Type B pancreatic cell (in vitro differentiated cells): ENCODE measurements around the gene LAMB4. TPM values are rescaled to one million over a fixed set of nuclear protein-coding genes. Genes with fewer than 3 reads are reported as not detected.

ENCODE experiments used
- DNase-seq: peaks from one replicate; pipeline ENCODE4 v3.0.0; 2021; ENCODE audit warnings: mixed read lengths; ENCODE audit not compliant: unreplicated experiment; ENCODE audit errors: extremely low spot score
- H3K27ac Mint-ChIP-seq: 2 replicates; pipeline ENCODE4 v1.8.0; 2021; ENCODE audit warnings: mild to moderate bottlenecking, mixed read lengths
- H3K27me3 Mint-ChIP-seq: 2 replicates; pipeline ENCODE4 v1.8.0; 2021; ENCODE audit warnings: mixed read lengths
- H3K36me3 Mint-ChIP-seq: 2 replicates; pipeline ENCODE4 v1.8.0; 2021; ENCODE audit warnings: mixed read lengths
- H3K4me1 Mint-ChIP-seq: one replicate; pipeline ENCODE4 v1.8.0; 2021; ENCODE audit warnings: mixed read lengths; ENCODE audit not compliant: unreplicated experiment
- H3K4me3 Mint-ChIP-seq: 2 replicates; pipeline ENCODE4 v1.8.0; 2021; ENCODE audit warnings: mild to moderate bottlenecking, mixed read lengths
- H3K9me3 Mint-ChIP-seq: 2 replicates; pipeline ENCODE4 v1.8.0; 2021; ENCODE audit warnings: mixed read lengths
- long read RNA-seq: library from polyadenylated mRNA; unstranded; transcript quantifications from one replicate; pipeline ENCODE4 v2.0.0, GENCODE V29; 2020
- total RNA-seq: library from RNA; stranded (reverse); gene quantifications from 2 replicates; pipeline ENCODE4 v1.2.1, GENCODE V29; 2021; ENCODE audit warnings: low replicate concordance
- TF ChIP-seq, protein P1 (sequence below): fragments of 200-600 bp; sonication (generic); conservative IDR thresholded peaks from 2 replicates; pipeline ENCODE4 v1.5.0; 2021; ENCODE audit warnings: antibody characterized with exemption, mild to moderate bottlenecking

The LAMB4 gene, protein sequence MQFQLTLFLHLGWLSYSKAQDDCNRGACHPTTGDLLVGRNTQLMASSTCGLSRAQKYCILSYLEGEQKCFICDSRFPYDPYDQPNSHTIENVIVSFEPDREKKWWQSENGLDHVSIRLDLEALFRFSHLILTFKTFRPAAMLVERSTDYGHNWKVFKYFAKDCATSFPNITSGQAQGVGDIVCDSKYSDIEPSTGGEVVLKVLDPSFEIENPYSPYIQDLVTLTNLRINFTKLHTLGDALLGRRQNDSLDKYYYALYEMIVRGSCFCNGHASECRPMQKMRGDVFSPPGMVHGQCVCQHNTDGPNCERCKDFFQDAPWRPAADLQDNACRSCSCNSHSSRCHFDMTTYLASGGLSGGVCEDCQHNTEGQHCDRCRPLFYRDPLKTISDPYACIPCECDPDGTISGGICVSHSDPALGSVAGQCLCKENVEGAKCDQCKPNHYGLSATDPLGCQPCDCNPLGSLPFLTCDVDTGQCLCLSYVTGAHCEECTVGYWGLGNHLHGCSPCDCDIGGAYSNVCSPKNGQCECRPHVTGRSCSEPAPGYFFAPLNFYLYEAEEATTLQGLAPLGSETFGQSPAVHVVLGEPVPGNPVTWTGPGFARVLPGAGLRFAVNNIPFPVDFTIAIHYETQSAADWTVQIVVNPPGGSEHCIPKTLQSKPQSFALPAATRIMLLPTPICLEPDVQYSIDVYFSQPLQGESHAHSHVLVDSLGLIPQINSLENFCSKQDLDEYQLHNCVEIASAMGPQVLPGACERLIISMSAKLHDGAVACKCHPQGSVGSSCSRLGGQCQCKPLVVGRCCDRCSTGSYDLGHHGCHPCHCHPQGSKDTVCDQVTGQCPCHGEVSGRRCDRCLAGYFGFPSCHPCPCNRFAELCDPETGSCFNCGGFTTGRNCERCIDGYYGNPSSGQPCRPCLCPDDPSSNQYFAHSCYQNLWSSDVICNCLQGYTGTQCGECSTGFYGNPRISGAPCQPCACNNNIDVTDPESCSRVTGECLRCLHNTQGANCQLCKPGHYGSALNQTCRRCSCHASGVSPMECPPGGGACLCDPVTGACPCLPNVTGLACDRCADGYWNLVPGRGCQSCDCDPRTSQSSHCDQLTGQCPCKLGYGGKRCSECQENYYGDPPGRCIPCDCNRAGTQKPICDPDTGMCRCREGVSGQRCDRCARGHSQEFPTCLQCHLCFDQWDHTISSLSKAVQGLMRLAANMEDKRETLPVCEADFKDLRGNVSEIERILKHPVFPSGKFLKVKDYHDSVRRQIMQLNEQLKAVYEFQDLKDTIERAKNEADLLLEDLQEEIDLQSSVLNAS (N-terminal part only)
- 0.81 and 1.3 TPM in 2 replicates for total RNA-seq
- long read RNA-seq, partial matches to known transcripts = 1 of 1 reads
- long read RNA-seq, other reads (novel, unspliced or antisense) = 0 of 1 reads

DNA sequence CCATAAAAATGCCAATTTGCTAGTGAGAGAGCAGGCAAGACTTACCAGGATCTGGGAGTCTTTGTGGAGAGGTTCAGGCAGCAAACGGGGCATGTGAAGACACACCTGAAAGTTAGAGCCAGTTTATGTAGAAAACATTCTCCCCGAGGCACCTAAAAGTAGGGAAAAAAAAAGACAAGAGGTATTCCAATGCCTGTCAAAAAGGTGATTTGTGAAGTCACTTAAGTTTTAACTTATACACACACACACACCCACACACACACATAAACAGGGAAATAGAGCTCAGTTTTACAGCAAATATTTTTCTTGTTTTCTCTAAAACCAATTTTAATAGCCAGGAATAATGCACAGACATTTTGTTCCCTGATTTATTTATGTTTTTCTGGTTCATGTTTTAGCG is at the start of gene LAMB4:
Gene LAMB4, minus strand, starts transcription at position 101 of the 400 bp plus-strand sequence. CDS start 7,197 bp downstream, outside the sequence.
- no peaks in the 10 kb centered on the region for H3K36me3 Mint-ChIP-seq
- peaks cover 10% of the 10 kb centered on the region for H3K4me1 Mint-ChIP-seq
- H3K4me3 Mint-ChIP-seq = peak within 1 kb of the TSS; percentile 26
- peaks cover 4% of the 10 kb centered on the region for H3K27me3 Mint-ChIP-seq
- DNase-seq = no peak
- no peaks in the 10 kb centered on the region for H3K9me3 Mint-ChIP-seq
- peak within 1 kb of the TSS; percentile 34 for H3K27ac Mint-ChIP-seq
- TF ChIP-seq, protein P1, sequence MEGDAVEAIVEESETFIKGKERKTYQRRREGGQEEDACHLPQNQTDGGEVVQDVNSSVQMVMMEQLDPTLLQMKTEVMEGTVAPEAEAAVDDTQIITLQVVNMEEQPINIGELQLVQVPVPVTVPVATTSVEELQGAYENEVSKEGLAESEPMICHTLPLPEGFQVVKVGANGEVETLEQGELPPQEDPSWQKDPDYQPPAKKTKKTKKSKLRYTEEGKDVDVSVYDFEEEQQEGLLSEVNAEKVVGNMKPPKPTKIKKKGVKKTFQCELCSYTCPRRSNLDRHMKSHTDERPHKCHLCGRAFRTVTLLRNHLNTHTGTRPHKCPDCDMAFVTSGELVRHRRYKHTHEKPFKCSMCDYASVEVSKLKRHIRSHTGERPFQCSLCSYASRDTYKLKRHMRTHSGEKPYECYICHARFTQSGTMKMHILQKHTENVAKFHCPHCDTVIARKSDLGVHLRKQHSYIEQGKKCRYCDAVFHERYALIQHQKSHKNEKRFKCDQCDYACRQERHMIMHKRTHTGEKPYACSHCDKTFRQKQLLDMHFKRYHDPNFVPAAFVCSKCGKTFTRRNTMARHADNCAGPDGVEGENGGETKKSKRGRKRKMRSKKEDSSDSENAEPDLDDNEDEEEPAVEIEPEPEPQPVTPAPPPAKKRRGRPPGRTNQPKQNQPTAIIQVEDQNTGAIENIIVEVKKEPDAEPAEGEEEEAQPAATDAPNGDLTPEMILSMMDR = no peak

DNA sequence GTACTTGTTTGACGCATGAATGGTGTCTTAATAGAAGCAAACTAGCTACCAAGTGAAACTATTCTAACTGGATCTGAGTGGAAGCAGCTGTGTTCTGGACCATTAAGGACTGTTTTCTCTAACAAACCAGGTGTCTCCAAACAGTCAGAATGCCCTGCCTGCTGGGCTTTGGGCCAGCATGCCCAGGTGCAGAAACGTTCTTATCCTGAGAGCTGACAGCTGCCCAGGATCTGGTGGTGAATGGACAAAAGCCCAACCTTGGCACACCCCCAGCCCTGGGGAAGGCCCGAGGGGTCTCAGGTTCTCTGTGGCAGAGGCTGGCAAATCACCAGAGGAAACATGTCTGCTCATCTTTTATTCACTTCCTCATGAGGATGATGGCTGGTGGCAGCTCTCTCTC is 48.2 kb upstream of the LAMB4 start:
- peaks cover 5% of the 10 kb centered on the region for H3K36me3 Mint-ChIP-seq
- H3K4me3 Mint-ChIP-seq = no peak overlapping the region

DNA sequence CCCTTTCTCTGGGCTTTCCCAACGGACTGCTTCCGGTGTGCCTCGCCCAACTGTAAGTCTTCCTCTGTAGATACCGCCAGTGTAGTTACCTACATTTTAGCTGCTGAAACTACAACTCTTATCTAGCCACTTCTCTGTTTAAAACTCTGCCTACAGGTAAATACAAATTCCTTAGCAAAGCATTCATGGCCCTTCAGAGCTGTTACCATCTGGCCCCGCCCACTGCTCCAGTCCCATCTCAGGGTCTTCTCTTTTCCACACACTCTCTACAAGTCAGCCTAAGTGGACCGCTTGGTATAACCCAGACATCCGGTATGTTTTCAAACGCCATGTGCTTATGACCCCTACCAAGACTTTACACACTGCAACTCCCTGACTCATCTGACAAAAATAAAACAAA is 41.0 kb upstream of the LAMB4 start:
- Mint-ChIP-seq H3K4me1 (no peaks in the 10 kb centered on the region), H3K27ac (no peak overlapping the region), H3K27me3 (no peaks in the 10 kb centered on the region), H3K36me3 (no peaks in the 10 kb centered on the region), H3K9me3 (no peaks in the 10 kb centered on the region), H3K4me3 (no peak overlapping the region)
- TF ChIP-seq, protein P1 = no peak
- no peak for DNase-seq

More for the DNA sequence above, 48.2 kb upstream of the LAMB4 start:
- Mint-ChIP-seq H3K9me3 (no peaks in the 10 kb centered on the region), H3K27me3 (no peaks in the 10 kb centered on the region), H3K4me1 (no peaks in the 10 kb centered on the region), H3K27ac (no peak overlapping the region)
- no peak for DNase-seq
- TF ChIP-seq, protein P1 = no peak

DNA sequence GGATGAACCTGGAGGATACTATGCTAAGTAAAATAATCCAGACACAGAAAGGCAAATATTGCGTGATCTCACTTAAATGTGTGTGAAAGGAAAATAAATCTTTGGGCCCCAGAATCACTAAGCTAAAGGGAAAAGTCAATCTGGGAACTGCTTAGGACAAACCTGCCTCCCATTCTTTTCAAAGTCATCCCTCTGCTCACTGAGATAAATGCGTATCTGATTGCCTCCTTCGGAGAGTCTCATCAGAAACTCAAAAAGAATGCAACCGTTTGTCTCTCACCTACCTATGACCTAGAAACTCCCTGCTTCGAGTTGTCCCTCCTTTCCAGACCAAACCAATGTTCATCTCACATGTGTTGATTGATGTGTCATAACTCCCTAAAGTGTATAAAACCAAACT is 40.1 kb upstream of the LAMB4 start:
- no peak overlapping the region for H3K27ac Mint-ChIP-seq
- TF ChIP-seq, protein P1 = no peak
- no peak overlapping the region for H3K4me3 Mint-ChIP-seq
- no peak for DNase-seq
- H3K9me3 Mint-ChIP-seq = no peaks in the 10 kb centered on the region
- H3K27me3 Mint-ChIP-seq = no peaks in the 10 kb centered on the region
- H3K4me1 Mint-ChIP-seq = no peaks in the 10 kb centered on the region
- H3K36me3 Mint-ChIP-seq = no peaks in the 10 kb centered on the region

DNA sequence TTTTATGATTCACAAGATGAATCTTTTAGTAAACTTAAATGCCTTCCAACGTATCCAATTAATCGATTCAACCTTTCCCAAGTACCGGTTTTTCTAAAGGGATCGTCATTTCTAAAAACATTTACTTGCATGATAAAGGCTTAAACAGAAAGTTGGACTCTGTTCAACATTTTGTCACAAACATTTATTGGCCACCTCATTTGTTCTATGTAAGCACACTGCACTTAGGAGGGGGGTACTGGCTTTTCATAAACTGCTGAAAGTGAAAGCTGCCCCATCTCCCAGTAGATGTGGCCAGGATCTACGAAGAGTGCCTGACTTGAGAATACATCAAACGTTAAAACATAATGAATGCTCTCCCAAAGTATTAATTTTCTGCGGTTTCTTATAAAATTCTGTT is 37.3 kb upstream of the LAMB4 start:
- H3K27me3 Mint-ChIP-seq = no peaks in the 10 kb centered on the region
- H3K4me1 Mint-ChIP-seq = no peaks in the 10 kb centered on the region
- peaks cover 4% of the 10 kb centered on the region for H3K36me3 Mint-ChIP-seq
- no peak overlapping the region for H3K27ac Mint-ChIP-seq
- DNase-seq = no peak
- TF ChIP-seq, protein P1 = no peak
- H3K4me3 Mint-ChIP-seq = no peak overlapping the region
- no peaks in the 10 kb centered on the region for H3K9me3 Mint-ChIP-seq
